Left colon (tissue), 2 donors: ENCODE results near the gene DNASE1L3. TPM values are rescaled to one million over a fixed set of nuclear protein-coding genes. Genes with fewer than 3 reads are reported as not detected.

ENCODE experiments used
- ATAC-seq: fragments of 200-7000 bp; cut with Tn5 transposase; one replicate; pipeline ENCODE4 v1.9.1; 2020; ENCODE audit warnings: mild to moderate bottlenecking, moderate library complexity
- DNase-seq, 2 donors: peaks; one replicate each; pipeline ENCODE4 v3.0.0-alpha.2; 2020
- intact Hi-C, 2 donors: fragments of 100-400 bp; cut with DNase I in 1 of 2; cut with micrococcal nuclease in 1 of 2; formaldehyde crosslinking; loops; one replicate each; pipeline versions ENCODE4 v1.11.2 to v1.14.0; 2022; cut with DNase I, micrococcal nuclease
- total RNA-seq, 2 donors: library from RNA; stranded (reverse); fragmentation: NEBNext Ultra II Directional; extraction: Animal tissue kit (Norgen Biotek cat#: 25700); gene quantifications; one replicate each; pipeline ENCODE4 v1.2.1, GENCODE V29; 2021
- donor health status: DM: no; HTN: no; CAD: no.
- donor health status: DM: yes; HTN: yes; CAD: no.

Gene DNASE1L3
- total RNA-seq, 2 donors from 2014 or later, result 1.2 to 8.1 TPM

GRCh38 chr3:58173029-58173668 lies 37.6 kb downstream of the DNASE1L3 start:
- peak in 1 of 2 donors; percentile 31 for DNase-seq
- peak; percentile 30 for ATAC-seq
- intact Hi-C loops, result loop anchor here in 1 of 2 donors (10.0 kb wide), 1 partner anchor 168 kb away; the partner anchor contains the start of gene FLNB

- intact Hi-C loops, result loop anchor here in 1 of 2 donors (10.0 kb wide), 1 partner anchor 166 kb away; the partner anchor contains the start of gene FLNB
- DNase-seq (no peak), ATAC-seq (no peak)
Observed at GRCh38 chr3:58171126-58171525, 39.6 kb downstream of the DNASE1L3 start.

- DNase-seq, result no peak
- intact Hi-C loops, result loop anchor here in 1 of 2 donors (10.0 kb wide), 1 partner anchor 166 kb away; the partner anchor contains the start of gene FLNB
- no peak for ATAC-seq
Observed at GRCh38 chr3:58170376-58170775, 40.4 kb downstream of the DNASE1L3 start.

DNA sequence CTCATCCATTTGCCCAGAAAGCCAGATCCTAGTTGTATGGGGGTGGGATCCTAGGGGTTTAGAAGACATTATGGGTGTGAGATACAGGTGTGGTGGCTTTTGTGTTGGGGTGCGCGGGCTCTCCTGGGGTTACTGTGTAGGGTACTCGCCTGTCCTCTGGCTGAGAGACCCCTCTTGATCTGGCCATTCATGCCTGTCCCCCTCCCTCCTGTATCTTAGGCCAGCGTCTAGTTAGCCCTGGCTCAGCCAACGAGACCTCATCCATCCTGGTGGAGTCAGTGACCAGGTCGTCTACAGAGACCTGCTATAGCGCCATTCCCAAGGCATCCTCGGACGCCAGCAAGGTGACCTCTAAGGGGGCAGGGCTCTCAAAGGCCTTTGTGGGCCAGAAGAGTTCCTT lies 41.4 kb downstream of the DNASE1L3 start:
- no peak for DNase-seq
- intact Hi-C loops, result no loop called here
- ATAC-seq, result no peak

DNA sequence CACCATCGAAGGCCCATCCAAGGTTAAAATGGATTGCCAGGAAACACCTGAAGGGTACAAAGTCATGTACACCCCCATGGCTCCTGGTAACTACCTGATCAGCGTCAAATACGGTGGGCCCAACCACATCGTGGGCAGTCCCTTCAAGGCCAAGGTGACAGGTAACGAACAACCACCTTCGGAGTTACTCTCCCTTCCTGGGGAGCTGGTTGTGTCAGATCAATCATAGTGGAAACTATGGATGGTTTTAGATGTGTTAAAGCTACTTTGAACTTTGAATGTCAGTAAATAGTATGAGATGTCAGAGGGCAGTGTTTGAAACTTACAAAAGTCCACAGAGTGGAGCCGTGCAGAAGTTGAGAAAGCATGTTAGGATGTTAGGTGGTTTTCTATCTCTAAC lies 42.3 kb downstream of the DNASE1L3 start:
- intact Hi-C loops, result no loop called here

DNA sequence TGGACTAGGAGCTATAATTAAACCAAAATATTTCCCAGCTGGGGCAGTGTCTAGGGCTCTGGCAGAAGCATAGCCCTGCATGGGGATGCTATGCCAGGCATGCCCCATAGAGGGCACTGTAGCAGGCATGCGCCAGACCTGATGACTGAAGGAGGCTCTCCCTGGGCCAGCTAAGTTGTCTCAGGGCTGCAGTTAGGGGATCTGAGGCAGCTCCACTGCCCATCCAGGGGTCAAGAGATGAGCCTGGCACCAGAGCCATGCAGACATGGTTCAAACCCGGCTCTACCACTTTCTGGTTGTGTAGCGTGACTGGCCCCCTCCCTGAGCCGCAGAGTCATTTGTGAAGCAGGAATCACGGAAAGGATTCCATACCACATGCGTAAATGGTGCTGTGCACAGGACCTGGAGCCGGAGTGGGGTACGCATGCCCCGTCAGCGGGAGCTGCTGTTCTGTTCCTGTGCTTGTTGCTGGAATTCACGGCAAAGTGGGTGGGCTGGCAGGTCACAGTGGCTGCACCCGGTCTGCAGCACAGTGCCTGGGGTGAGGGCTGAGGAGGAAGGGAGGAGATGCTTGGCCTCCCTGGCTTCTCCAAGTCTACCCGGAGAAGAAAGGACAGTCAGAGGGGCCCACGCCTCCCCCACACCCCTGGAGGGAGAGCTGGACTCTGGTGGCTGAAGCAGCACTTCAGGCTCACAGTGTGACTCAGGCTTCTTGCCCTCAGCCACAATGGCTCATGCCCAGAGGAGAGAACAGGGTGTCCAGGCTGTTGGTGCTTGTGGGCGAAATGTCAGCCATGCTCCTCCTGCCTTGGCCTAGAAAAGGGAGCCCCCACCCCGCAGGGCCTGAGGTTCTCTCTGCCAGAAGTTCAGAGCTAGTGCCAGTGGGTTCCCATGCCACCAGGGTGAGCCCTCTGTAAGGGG lies 43.1 kb downstream of the DNASE1L3 start:
- intact Hi-C loops, result no loop called here
- DNase-seq (peak; percentile 64 to 69), ATAC-seq (peak; percentile 66)

More for the DNA sequence above, 42.3 kb downstream of the DNASE1L3 start:
- DNase-seq (no peak), ATAC-seq (no peak)

GRCh38 chr3:58164906-58165821 lies 45.6 kb downstream of the DNASE1L3 start:
- intact Hi-C loops, result no loop called here
- ATAC-seq, result no peak
- DNase-seq, result no peak

DNA sequence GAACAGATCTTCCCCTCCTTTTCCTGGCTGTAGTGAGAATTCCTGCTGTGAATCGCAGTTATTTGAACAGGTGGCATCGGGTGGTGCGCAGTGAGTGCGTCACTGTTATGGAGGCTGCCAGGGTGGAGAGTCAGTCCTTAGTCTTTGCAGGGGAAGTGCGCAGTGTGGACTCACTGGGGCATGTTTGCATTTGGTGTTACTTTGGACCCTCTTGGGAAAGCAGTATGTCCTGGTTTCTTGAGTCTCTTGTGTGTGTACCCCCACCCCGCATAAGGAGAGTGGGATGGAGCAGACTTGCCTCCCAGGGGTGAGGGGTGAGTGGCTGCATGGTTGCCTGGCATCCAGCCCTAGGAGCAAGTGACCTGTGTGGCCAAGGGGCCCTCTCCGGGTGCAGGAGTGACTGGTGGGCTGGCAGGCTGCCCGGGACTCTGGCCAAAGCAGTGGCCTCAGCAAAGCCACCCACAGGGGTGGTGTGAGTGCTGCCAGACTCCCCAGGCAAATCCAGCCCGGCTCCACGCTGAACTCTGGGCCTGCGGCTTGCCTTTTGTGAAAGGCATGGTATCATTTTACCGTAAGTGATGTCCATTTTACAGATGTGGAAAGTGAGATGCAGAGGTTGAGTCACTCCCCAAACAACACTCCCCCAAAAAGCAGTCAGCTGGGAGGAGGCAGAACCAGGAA lies 46.4 kb downstream of the DNASE1L3 start:
- DNase-seq (peak in 1 of 2 donors; percentile 44), ATAC-seq (peak; percentile 64)
- intact Hi-C loops, result no loop called here

DNA sequence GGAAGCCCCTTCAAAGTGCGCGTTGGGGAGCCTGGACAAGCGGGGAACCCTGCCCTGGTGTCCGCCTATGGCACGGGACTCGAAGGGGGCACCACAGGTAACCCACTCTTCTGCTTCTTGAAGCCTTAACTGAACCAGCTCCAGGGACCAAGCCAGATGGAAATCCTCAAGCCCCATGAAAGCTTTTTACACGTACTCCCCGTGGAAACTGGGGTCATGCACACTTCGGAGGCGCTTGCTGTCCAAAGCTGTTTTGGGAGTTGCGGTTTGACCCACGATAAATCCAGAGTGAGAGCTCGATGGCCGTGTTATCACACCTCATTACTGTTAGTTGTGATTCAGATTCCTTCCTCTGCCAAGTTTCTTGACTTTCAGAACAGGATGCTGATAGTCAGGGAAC lies 47.5 kb downstream of the DNASE1L3 start:
- intact Hi-C loops, result no loop called here
- ATAC-seq (no peak), DNase-seq (no peak)

- DNase-seq, result peak; percentile 58 to 68
- intact Hi-C loops, result no loop called here
- peak; percentile 39 for ATAC-seq
Observed at GRCh38 chr3:58161435-58162398, 49.1 kb downstream of the DNASE1L3 start.

GRCh38 chr3:58160399-58160798 lies 50.4 kb downstream of the DNASE1L3 start:
- intact Hi-C loops, result no loop called here

GRCh38 chr3:58158442-58159153 lies 52.2 kb downstream of the DNASE1L3 start:
- intact Hi-C loops, result no loop called here
- ATAC-seq, result no peak
- no peak for DNase-seq

More at GRCh38 chr3:58160399-58160798, 50.4 kb downstream of the DNASE1L3 start:
- no peak for ATAC-seq
- no peak for DNase-seq

DNA sequence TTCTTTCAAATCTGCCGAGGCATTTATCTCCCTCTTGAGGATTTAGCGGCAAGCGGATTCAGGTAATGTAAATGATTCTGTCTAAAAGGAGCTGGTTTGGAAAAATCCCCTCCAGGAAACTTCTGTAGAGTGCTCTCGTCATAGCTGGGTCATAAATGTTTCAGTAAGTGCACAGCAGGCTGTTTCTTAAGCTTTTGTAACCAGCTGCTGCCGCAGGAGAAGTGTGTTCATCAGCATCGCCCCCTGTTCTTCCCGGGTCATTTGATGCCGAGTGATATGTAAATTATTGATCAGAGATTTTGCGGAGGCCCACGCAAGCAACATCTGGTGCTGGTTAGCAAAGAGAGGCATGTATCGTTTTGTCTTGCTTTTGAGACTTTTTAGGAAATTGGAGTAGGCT lies 53.1 kb downstream of the DNASE1L3 start:
- no peak for ATAC-seq
- intact Hi-C loops, result no loop called here
- DNase-seq, result no peak

- ATAC-seq, result peak; percentile 22
- no peak for DNase-seq
- intact Hi-C loops, result no loop called here
Observed at GRCh38 chr3:58155838-58156237, 54.9 kb downstream of the DNASE1L3 start.

DNA sequence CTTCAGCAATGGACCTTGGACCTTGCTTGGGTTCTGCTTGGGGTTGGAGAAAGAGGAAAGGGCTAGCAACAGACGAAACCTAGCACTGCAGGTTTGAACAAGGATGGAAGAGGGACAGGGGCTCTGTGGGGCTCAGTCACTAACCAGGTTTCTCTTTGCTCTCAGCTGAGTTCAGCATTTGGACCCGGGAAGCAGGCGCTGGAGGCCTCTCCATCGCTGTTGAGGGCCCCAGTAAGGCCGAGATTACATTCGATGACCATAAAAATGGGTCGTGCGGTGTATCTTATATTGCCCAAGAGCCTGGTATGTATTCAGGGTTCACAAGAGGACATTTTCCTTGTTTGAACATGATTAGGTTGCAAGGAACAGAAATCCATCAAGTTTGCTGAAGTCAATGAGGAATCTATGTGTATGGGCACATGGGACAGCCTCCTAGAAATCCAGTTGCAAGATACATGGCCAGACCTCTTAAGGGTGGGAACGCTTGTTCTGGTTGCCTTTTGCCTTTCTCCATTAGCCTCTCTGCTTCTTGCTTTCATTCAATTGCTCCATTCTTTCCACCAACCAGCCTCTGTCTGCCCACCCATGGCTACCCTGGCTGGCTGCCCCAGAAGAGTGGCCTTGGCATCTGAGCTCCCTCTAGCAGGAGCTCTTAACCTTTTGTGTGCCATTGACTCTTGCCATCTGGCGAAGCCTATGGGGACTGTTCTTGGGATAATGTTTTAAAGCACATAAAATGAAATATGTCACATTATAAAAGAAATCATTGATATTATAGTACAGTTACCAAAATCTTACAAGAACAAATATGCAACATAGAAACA lies 55.9 kb downstream of the DNASE1L3 start:
- intact Hi-C loops, result no loop called here
- DNase-seq, result no peak
- no peak for ATAC-seq

GRCh38 chr3:58153371-58153770 lies 57.4 kb downstream of the DNASE1L3 start:
- intact Hi-C loops, result no loop called here
- DNase-seq (no peak), ATAC-seq (no peak)
